HEK293 (cell line): ENCODE results near the gene MRPS6.

Experiments
- CTCF ChIA-PET: fragments of 350-600 bp; formaldehyde crosslinking; extraction: SDS; loops from one replicate; lab custom pipeline; 2021; ENCODE audit warnings: antibody characterized with exemption; lab: Yijun Ruan, JAX
- POLR2A ChIA-PET: fragments of 300-600 bp; formaldehyde crosslinking; extraction: SDS; loops from one replicate; lab custom pipeline; 2020; ENCODE audit warnings: antibody characterized with exemption, inconsistent platforms; lab: Yijun Ruan, JAX
- H3K27ac ChIP-seq: fragments of 200-500 bp; sonication (Bioruptor generic); 2 replicates; pipeline ENCODE4 v1.5.1; 2014; ENCODE audit warnings: low read depth, low read length, control low read depth, inconsistent platforms; ENCODE audit errors: extremely low read depth
- H3K36me3 ChIP-seq, 2 experiments: fragments of 200-500 bp in 1 of 2; sonication (Bioruptor generic) in 1 of 2; 1 replicate in 1 of 2; 2 replicates in 1 of 2; pipeline ENCODE4 v1.5.1; 2014 to 2017; ENCODE audit warnings: inconsistent platforms in 2 of 2, low read length in 2 of 2; ENCODE audit not compliant: control insufficient read depth in 2 of 2, insufficient read depth in 1 of 2
- H3K4me1 ChIP-seq: fragments of 200-500 bp; sonication (Bioruptor generic); 2 replicates; pipeline ENCODE4 v1.5.1; 2014; ENCODE audit warnings: mild to moderate bottlenecking, low read length, inconsistent platforms; ENCODE audit not compliant: control insufficient read depth, insufficient read depth
- H3K4me3 ChIP-seq: 2 replicates; pipeline ENCODE4 v1.5.1; 2011; ENCODE audit warnings: low read depth, mild to moderate bottlenecking, control low read depth, low read length, moderate library complexity
- H3K9me3 ChIP-seq: fragments of 200-500 bp; sonication (Bioruptor generic); 2 replicates; pipeline ENCODE4 v1.5.1; 2014; ENCODE audit warnings: low read depth, low read length, inconsistent platforms; ENCODE audit not compliant: control insufficient read depth, insufficient read depth
- EGR2 ChIP-seq: fragments of 450-650 bp; formaldehyde crosslinking; IDR thresholded peaks from 2 replicates; pipeline ENCODE4 v1.5.1; 2016; ENCODE audit warnings: low read depth, missing biosample characterization, missing genetic modification characterization
- MYNN ChIP-seq: fragments of 450-650 bp; formaldehyde crosslinking; IDR thresholded peaks from 2 replicates; pipeline ENCODE4 v1.5.1; 2016; ENCODE audit warnings: missing biosample characterization, missing genetic modification characterization, borderline replicate concordance
- SCRT2 ChIP-seq: fragments of 450-650 bp; formaldehyde crosslinking; IDR thresholded peaks from 2 replicates; pipeline ENCODE4 v1.5.1; 2016; ENCODE audit warnings: missing biosample characterization, missing genetic modification characterization
- ZFHX2 ChIP-seq: fragments of 450-650 bp; formaldehyde crosslinking; conservative IDR thresholded peaks from 2 replicates; pipeline ENCODE4 v1.5.1; 2016; ENCODE audit warnings: missing biosample characterization, missing genetic modification characterization
- ZIC2 ChIP-seq: fragments of 450-650 bp; formaldehyde crosslinking; IDR thresholded peaks from 2 replicates; pipeline ENCODE4 v1.5.1; 2016; ENCODE audit warnings: missing biosample characterization, missing genetic modification characterization
- ZNF140 ChIP-seq: fragments of 450-650 bp; formaldehyde crosslinking; IDR thresholded peaks from 2 replicates; pipeline ENCODE4 v1.5.1; 2016; ENCODE audit warnings: missing biosample characterization, missing genetic modification characterization
- ZNF146 ChIP-seq: fragments of 450-650 bp; formaldehyde crosslinking; IDR thresholded peaks from 2 replicates; pipeline ENCODE4 v1.5.1; 2016; ENCODE audit warnings: missing biosample characterization, missing genetic modification characterization
- ZNF324 ChIP-seq: fragments of 450-650 bp; formaldehyde crosslinking; IDR thresholded peaks from 2 replicates; pipeline ENCODE4 v1.5.1; 2016; ENCODE audit warnings: missing biosample characterization, missing genetic modification characterization
- ZNF354C ChIP-seq: fragments of 450-650 bp; formaldehyde crosslinking; IDR thresholded peaks from 2 replicates; pipeline ENCODE4 v1.5.1; 2016; ENCODE audit warnings: missing biosample characterization, missing genetic modification characterization, low read depth, borderline replicate concordance
- ZNF544 ChIP-seq: fragments of 450-650 bp; formaldehyde crosslinking; IDR thresholded peaks from 2 replicates; pipeline ENCODE4 v1.5.0; 2017; ENCODE audit warnings: missing biosample characterization, missing genetic modification characterization
- ZNF571 ChIP-seq: fragments of 450-650 bp; formaldehyde crosslinking; IDR thresholded peaks from 2 replicates; pipeline ENCODE4 v1.5.0; 2017; ENCODE audit warnings: missing biosample characterization, missing genetic modification characterization
- ZNF664 ChIP-seq: fragments of 450-650 bp; formaldehyde crosslinking; IDR thresholded peaks from 2 replicates; pipeline ENCODE4 v1.5.1; 2016; ENCODE audit warnings: missing biosample characterization, missing genetic modification characterization
- ZNF677 ChIP-seq: fragments of 450-650 bp; IDR thresholded peaks from 2 replicates; pipeline ENCODE4 v1.5.0; 2018; ENCODE audit warnings: missing biosample characterization, mild to moderate bottlenecking, missing genetic modification characterization, moderate library complexity
- ZSCAN16 ChIP-seq: fragments of 450-650 bp; formaldehyde crosslinking; IDR thresholded peaks from 2 replicates; pipeline ENCODE4 v1.5.1; 2016; ENCODE audit warnings: missing biosample characterization, missing genetic modification characterization
- TF ChIP-seq, protein P1 (sequence below): fragments of 450-650 bp; formaldehyde crosslinking; IDR thresholded peaks from 2 replicates; pipeline ENCODE4 v1.5.1; 2017; ENCODE audit warnings: missing biosample characterization, missing genetic modification characterization
- TF ChIP-seq, protein P2 (sequence below): fragments of 450-650 bp; formaldehyde crosslinking; IDR thresholded peaks from 2 replicates; pipeline ENCODE4 v1.5.1; 2017; ENCODE audit warnings: missing biosample characterization, missing genetic modification characterization
- TF ChIP-seq, protein P3 (sequence below): fragments of 450-650 bp; formaldehyde crosslinking; IDR thresholded peaks from 2 replicates; pipeline ENCODE4 v1.5.1; 2016; ENCODE audit warnings: missing biosample characterization, missing genetic modification characterization

The MRPS6 gene

DNA sequence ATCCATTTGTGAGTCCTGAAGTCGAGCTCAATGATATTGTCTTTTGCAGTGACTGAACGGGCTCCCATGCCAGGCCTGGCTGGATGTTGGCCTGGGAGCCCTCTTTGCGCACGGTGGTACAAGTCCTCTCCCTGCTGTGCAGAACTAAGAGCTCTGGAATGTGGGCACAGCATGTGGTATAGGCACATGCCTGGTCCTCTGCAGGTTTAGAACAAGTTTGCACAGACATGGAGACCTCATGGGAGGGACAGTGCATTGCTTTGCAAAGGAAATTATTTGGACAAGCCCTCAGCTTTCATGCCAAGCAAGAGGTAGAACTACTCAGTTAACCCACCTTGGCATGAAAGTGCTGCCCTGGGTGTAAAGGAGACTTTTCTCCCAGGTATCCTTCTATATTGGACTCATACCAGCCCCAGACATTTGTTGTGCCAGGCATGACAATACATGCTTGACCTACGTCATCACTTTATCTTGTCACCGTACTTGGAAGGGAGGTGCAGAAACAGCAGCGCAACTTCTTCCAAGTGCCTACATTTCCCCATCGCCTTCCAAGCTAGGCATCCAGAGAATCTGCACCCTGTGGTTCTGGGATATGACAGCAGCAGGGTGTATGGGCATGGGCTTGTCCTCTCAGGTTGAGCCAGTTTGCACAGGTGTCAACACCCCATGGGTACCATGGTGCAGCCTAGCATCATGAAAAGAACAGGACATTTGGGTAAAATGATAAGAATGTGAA is 37.6 kb upstream of the MRPS6 start:
- no peak overlapping the region for H3K4me3 ChIP-seq
- H3K27ac ChIP-seq, result no peak overlapping the region
- H3K4me1 ChIP-seq, result no peaks in the 10 kb centered on the region; the same call in 1 of the 2 replicates
- CTCF ChIA-PET, result interaction anchor here (1.1 to 1.3 kb wide), 2 partner anchors 37 to 326 kb away, joined by 3 read pairs; partner anchors contain the start of genes MRPS6 and SLC5A3
- no peaks in the 10 kb centered on the region for H3K36me3 ChIP-seq
- H3K9me3 ChIP-seq, result no peaks in the 10 kb centered on the region
- POLR2A ChIA-PET, result interaction anchor here (0.7 kb wide), 1 partner anchor 124 kb away, joined by 4 read pairs; no protein-coding TSS in a partner anchor
- peak; percentile 94 for TF ChIP-seq ZIC2 (tag by site-specific recombination)
- no peak for TF ChIP-seq ZNF146 (tag by site-specific recombination)

DNA sequence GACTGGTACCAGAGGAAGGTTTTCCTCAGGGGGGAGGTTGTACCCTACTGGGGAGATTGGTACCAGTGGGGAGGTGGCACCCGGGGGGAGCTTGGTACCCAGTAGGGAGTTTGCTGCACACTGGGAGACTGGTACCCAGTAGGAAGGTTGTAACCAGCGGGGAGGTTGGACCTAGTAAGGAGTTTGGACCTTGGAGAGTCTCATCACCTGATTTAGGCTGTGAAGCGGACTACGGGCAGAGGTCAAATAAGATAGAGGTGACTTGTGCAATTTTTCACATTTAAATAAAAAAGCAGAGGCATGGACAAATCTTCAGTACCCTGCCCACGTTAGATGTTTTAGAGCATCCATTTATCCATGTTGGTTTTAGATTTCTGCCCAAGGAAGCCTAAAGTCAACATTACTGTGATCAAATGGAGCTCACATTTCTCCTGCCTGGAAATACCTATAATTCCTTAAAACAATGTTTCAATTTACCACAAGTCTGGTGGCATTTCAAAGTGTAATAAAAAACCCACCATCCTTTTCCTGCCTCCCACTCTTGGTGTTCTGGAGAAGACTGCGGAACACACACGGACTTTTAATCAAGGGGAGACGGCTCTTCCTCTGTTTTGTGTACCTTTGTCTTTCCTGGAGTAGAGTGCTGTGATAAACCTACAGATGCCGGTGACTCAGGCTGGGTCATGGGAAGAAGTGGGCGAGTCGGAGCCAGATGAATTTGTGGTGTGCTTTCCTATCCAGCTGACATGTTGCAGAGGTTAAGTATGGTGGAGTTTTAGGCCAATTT is 36.2 kb upstream of the MRPS6 start:
- H3K9me3 ChIP-seq, result no peaks in the 10 kb centered on the region
- H3K27ac ChIP-seq, result no peak overlapping the region
- POLR2A ChIA-PET, result no interaction called here
- H3K36me3 ChIP-seq, result no peaks in the 10 kb centered on the region
- H3K4me3 ChIP-seq, result no peak overlapping the region
- peak; percentile 81 for TF ChIP-seq EGR2 (tag by site-specific recombination)
- TF ChIP-seq, protein P1, sequence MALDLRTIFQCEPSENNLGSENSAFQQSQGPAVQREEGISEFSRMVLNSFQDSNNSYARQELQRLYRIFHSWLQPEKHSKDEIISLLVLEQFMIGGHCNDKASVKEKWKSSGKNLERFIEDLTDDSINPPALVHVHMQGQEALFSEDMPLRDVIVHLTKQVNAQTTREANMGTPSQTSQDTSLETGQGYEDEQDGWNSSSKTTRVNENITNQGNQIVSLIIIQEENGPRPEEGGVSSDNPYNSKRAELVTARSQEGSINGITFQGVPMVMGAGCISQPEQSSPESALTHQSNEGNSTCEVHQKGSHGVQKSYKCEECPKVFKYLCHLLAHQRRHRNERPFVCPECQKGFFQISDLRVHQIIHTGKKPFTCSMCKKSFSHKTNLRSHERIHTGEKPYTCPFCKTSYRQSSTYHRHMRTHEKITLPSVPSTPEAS (tag by site-specific recombination), result no peak
- TF ChIP-seq ZFHX2 (tag by site-specific recombination), result peak; percentile 57
- H3K4me1 ChIP-seq, result no peaks in the 10 kb centered on the region; the same call in 1 of the 2 replicates
- CTCF ChIA-PET, result no interaction called here

DNA sequence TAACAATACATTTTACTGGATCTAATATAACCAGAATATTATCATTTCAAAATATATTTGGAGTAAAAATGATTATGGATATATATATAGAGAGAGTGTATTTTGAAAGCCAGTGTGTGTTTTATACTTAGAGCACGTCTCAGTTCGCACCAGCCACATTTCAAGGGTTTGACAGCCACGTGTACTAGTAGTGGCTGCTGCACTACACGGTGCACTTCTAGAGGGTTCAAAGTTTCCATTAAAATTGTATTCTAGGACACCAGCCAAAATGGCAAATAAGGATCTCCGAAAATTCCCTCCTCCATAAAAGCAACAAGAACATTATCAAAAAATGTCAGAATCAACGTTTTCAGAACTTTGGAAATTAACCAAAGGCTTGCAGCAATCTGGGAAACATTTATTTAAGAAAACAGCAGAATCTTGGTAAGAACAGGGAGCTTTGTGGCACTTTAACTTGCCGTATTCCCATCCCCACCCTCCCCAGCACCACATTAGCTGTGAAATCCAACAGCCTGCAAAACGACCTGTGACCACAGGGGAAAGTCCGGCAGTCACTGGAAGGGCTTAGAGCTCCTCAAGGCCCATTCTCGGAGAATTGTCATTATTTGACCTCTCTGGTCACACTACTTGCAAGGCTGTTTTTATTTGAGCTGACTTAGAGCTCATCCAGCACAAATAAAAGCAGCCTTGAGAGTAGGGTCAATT is 33.5 kb upstream of the MRPS6 start:
- Histone ChIP-seq H3K36me3 (no peaks in the 10 kb centered on the region), H3K4me1 (no peaks in the 10 kb centered on the region; the same call in 1 of the 2 replicates), H3K27ac (no peak overlapping the region), H3K4me3 (no peak overlapping the region), H3K9me3 (no peaks in the 10 kb centered on the region)
- POLR2A ChIA-PET, result no interaction called here
- peak; percentile 65; the same call in 1 of the 2 replicates for TF ChIP-seq ZNF677 (tag by site-specific recombination)
- no peak for TF ChIP-seq ZSCAN16 (tag by site-specific recombination)
- CTCF ChIA-PET, result interaction anchor here (0.7 to 1.0 kb wide), 3 partner anchors 18 to 116 kb away, joined by 3 to 5 read pairs (median 4); no protein-coding TSS in a partner anchor

DNA sequence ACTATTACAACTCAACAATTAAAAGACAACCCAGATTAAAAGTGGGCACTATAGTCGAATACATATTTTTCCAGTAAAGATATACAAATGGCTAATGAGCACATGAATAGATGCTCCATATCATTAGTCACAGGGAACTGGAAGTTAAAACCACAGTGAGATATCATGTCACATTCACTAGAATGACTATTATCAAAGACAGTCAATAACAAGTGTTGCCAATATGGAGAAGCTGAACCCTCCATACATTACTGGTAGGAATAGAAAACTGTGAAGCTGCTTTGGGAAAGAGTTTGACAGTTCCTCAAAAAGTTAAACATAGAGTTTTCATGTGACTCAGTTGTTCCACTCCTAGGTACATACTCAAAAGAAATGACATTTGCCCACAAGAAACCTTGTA is 30.6 kb upstream of the MRPS6 start:
- no peak overlapping the region for H3K27ac ChIP-seq
- ChIA-PET CTCF (no interaction called here), POLR2A (no interaction called here)
- TF ChIP-seq ZNF664 (no peak), ZNF544 (tag by site-specific recombination) (no peak), ZNF354C (tag by site-specific recombination) (no peak), ZNF140 (tag by site-specific recombination) (no peak), MYNN (no peak), ZNF571 (tag by site-specific recombination) (no peak), ZNF324 (tag by site-specific recombination) (no peak), SCRT2 (tag by site-specific recombination) (no peak)
- TF ChIP-seq, protein P2, sequence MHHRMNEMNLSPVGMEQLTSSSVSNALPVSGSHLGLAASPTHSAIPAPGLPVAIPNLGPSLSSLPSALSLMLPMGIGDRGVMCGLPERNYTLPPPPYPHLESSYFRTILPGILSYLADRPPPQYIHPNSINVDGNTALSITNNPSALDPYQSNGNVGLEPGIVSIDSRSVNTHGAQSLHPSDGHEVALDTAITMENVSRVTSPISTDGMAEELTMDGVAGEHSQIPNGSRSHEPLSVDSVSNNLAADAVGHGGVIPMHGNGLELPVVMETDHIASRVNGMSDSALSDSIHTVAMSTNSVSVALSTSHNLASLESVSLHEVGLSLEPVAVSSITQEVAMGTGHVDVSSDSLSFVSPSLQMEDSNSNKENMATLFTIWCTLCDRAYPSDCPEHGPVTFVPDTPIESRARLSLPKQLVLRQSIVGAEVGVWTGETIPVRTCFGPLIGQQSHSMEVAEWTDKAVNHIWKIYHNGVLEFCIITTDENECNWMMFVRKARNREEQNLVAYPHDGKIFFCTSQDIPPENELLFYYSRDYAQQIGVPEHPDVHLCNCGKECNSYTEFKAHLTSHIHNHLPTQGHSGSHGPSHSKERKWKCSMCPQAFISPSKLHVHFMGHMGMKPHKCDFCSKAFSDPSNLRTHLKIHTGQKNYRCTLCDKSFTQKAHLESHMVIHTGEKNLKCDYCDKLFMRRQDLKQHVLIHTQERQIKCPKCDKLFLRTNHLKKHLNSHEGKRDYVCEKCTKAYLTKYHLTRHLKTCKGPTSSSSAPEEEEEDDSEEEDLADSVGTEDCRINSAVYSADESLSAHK (tag by site-specific recombination), result no peak
- TF ChIP-seq, protein P1 (tag by site-specific recombination), result no peak
- TF ChIP-seq, protein P3, sequence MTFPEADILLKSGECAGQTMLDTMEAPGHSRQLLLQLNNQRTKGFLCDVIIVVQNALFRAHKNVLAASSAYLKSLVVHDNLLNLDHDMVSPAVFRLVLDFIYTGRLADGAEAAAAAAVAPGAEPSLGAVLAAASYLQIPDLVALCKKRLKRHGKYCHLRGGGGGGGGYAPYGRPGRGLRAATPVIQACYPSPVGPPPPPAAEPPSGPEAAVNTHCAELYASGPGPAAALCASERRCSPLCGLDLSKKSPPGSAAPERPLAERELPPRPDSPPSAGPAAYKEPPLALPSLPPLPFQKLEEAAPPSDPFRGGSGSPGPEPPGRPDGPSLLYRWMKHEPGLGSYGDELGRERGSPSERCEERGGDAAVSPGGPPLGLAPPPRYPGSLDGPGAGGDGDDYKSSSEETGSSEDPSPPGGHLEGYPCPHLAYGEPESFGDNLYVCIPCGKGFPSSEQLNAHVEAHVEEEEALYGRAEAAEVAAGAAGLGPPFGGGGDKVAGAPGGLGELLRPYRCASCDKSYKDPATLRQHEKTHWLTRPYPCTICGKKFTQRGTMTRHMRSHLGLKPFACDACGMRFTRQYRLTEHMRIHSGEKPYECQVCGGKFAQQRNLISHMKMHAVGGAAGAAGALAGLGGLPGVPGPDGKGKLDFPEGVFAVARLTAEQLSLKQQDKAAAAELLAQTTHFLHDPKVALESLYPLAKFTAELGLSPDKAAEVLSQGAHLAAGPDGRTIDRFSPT (tag by site-specific recombination), result no peak

More for the DNA sequence above, 30.6 kb upstream of the MRPS6 start:
- H3K4me1 ChIP-seq, result no peaks in the 10 kb centered on the region
- H3K36me3 ChIP-seq, result no peaks in the 10 kb centered on the region
- H3K4me3 ChIP-seq, result no peak overlapping the region
- H3K9me3 ChIP-seq, result no peaks in the 10 kb centered on the region
